Measurements from ENCODE around the gene SMARCAD1.
"Not testable (repeated sequence)": the region's sequence is repeated elsewhere in the genome, so short reads cannot be mapped to it uniquely, and the experiment has no call there.

- TF ChIP-seq EZH2 (IDR thresholded peaks at IDR 0.05; ENCODE audit: low read depth, unreplicated experiment); CTCF (conservative IDR thresholded peaks at IDR 0.05; ENCODE audit: low read depth in 2 of 2); POLR2AphosphoS5 (IDR thresholded peaks at IDR 0.05; ENCODE audit: low read depth); CREB1 (CRISPR knock-in tag; IDR thresholded peaks at IDR 0.05; ENCODE audit: low read depth); REST (IDR thresholded peaks at IDR 0.05; ENCODE audit: unreplicated experiment); EZH2phosphoT487 (IDR thresholded peaks at IDR 0.05; ENCODE audit: unreplicated experiment); ZNF114 (CRISPR knock-in tag; IDR thresholded peaks at IDR 0.05): not testable (repeated sequence)
These were observed 86.3 kb downstream of the SMARCAD1 start for GRCh38 chr4:94293981-94294380.

Data from GM23338 (cell line).